H1 (cell line): Measurements from ENCODE around the gene C20orf141.

ENCODE experiments used
- CTCF ChIP-seq, 3 experiments: IDR thresholded peaks; 1 replicate in 2 of 3; 2 replicates in 1 of 3; pipeline versions ENCODE4 v1.5.1 to v1.6.1; 2011; ENCODE audit warnings: low read length in 3 of 3, mild to moderate bottlenecking in 3 of 3, inconsistent platforms in 2 of 3, low read depth in 1 of 3, moderate library complexity in 1 of 3; ENCODE audit not compliant: insufficient read depth in 1 of 3; ENCODE audit errors: control extremely low read depth in 1 of 3
- POLR2A ChIP-seq, 2 experiments: IDR thresholded peaks; 1 replicate in 1 of 2; 2 replicates in 1 of 2; pipeline ENCODE4 v1.6.1; 2011; ENCODE audit warnings: low read depth in 2 of 2, low read length in 2 of 2, mild to moderate bottlenecking in 2 of 2; ENCODE audit errors: control extremely low read depth in 1 of 2

- TF ChIP-seq POLR2A (IDR thresholded peaks at IDR 0.05; ENCODE audit: control extremely low read depth in 1 of 2, low read depth in 2 of 2, low read length in 2 of 2) (no peak), CTCF (IDR thresholded peaks at IDR 0.05; ENCODE audit: control extremely low read depth in 1 of 3, insufficient read depth in 1 of 3, low read depth in 1 of 3, low read length in 3 of 3) (no peak)
These were observed 31.9 kb downstream of the C20orf141 start for GRCh38 chr20:2846698-2847097.
